Measurements from ENCODE around the gene CDKN2B. TPM values are rescaled to one million over a fixed set of nuclear protein-coding genes. Genes with fewer than 3 reads are reported as not detected.

The CDKN2B gene
- polyA plus RNA-seq, 1 donor from 2014 or later: 0.15 TPM

GRCh38 chr9:21976334-21976875, 32.7 kb downstream of the CDKN2B start:
- Histone ChIP-seq H3F3A (ENCODE audit: insufficient read depth, low read length, poor library complexity, severe bottlenecking) (no peaks in the 10 kb centered on the region), H3K4me2 (ENCODE audit: low read length) (no peak overlapping the region), H4K20me1 (ENCODE audit: insufficient read depth) (no peaks in the 10 kb centered on the region)

GRCh38 chr9:21974722-21975409, 34.2 kb downstream of the CDKN2B start:
- no peaks in the 10 kb centered on the region for H3K79me2 ChIP-seq (replicated peaks; ENCODE audit: insufficient read depth, low read length)
- H3K27ac ChIP-seq (ENCODE audit: low read length): no peak overlapping the region
- H3F3A ChIP-seq (ENCODE audit: insufficient read depth, low read length, poor library complexity, severe bottlenecking): no peaks in the 10 kb centered on the region
- H3K27me3 ChIP-seq (ENCODE audit: insufficient read depth, low read depth, low read length): peaks cover 100% of the 10 kb centered on the region
- H3K4me3 ChIP-seq (ENCODE audit: low read length): peak overlapping the region; percentile 58
- no peaks in the 10 kb centered on the region for H3K9me3 ChIP-seq (ENCODE audit: low read length)
- H3K9me2 ChIP-seq (ENCODE audit: insufficient read depth, low read length): no peaks in the 10 kb centered on the region
- H3K4me2 ChIP-seq (ENCODE audit: low read length): no peak overlapping the region
- H4K20me1 ChIP-seq (ENCODE audit: insufficient read depth): no peaks in the 10 kb centered on the region
- H2AFZ ChIP-seq (ENCODE audit: low read depth, low read length): no peak overlapping the region
- TF ChIP-seq SMC3 (conservative IDR thresholded peaks at IDR 0.05; ENCODE audit: poor library complexity) (no peak), EZH2 (IDR thresholded peaks at IDR 0.05; ENCODE audit: borderline replicate concordance, insufficient read depth, low read length, poor library complexity, severe bottlenecking) (peak; percentile 97), TAF1 (IDR thresholded peaks at IDR 0.05; ENCODE audit: low read depth) (no peak), EP300 (conservative IDR thresholded peaks at IDR 0.05; ENCODE audit: poor library complexity, severe bottlenecking) (no peak), POLR2AphosphoS5 (IDR thresholded peaks at IDR 0.05) (peak; percentile 0), RAD21 (conservative IDR thresholded peaks at IDR 0.05) (no peak), MXI1 (conservative IDR thresholded peaks at IDR 0.05; ENCODE audit: poor library complexity, severe bottlenecking) (peak; percentile 26)
- TF ChIP-seq, protein P1, sequence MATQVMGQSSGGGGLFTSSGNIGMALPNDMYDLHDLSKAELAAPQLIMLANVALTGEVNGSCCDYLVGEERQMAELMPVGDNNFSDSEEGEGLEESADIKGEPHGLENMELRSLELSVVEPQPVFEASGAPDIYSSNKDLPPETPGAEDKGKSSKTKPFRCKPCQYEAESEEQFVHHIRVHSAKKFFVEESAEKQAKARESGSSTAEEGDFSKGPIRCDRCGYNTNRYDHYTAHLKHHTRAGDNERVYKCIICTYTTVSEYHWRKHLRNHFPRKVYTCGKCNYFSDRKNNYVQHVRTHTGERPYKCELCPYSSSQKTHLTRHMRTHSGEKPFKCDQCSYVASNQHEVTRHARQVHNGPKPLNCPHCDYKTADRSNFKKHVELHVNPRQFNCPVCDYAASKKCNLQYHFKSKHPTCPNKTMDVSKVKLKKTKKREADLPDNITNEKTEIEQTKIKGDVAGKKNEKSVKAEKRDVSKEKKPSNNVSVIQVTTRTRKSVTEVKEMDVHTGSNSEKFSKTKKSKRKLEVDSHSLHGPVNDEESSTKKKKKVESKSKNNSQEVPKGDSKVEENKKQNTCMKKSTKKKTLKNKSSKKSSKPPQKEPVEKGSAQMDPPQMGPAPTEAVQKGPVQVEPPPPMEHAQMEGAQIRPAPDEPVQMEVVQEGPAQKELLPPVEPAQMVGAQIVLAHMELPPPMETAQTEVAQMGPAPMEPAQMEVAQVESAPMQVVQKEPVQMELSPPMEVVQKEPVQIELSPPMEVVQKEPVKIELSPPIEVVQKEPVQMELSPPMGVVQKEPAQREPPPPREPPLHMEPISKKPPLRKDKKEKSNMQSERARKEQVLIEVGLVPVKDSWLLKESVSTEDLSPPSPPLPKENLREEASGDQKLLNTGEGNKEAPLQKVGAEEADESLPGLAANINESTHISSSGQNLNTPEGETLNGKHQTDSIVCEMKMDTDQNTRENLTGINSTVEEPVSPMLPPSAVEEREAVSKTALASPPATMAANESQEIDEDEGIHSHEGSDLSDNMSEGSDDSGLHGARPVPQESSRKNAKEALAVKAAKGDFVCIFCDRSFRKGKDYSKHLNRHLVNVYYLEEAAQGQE (IDR thresholded peaks at IDR 0.05; ENCODE audit: borderline replicate concordance): no peak
- TF ChIP-seq, protein P2, sequence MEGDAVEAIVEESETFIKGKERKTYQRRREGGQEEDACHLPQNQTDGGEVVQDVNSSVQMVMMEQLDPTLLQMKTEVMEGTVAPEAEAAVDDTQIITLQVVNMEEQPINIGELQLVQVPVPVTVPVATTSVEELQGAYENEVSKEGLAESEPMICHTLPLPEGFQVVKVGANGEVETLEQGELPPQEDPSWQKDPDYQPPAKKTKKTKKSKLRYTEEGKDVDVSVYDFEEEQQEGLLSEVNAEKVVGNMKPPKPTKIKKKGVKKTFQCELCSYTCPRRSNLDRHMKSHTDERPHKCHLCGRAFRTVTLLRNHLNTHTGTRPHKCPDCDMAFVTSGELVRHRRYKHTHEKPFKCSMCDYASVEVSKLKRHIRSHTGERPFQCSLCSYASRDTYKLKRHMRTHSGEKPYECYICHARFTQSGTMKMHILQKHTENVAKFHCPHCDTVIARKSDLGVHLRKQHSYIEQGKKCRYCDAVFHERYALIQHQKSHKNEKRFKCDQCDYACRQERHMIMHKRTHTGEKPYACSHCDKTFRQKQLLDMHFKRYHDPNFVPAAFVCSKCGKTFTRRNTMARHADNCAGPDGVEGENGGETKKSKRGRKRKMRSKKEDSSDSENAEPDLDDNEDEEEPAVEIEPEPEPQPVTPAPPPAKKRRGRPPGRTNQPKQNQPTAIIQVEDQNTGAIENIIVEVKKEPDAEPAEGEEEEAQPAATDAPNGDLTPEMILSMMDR (IDR thresholded peaks at IDR 0.05; ENCODE audit: poor library complexity, severe bottlenecking): no peak
- H3K36me3 ChIP-seq (ENCODE audit: insufficient read depth, low read length): no peaks in the 10 kb centered on the region
- H3K9ac ChIP-seq (ENCODE audit: low read length): no peak overlapping the region

More at GRCh38 chr9:21976334-21976875, 32.7 kb downstream of the CDKN2B start:
- H3K36me3 ChIP-seq (ENCODE audit: insufficient read depth, low read length): no peaks in the 10 kb centered on the region
- H3K9me2 ChIP-seq (ENCODE audit: insufficient read depth, low read length): no peaks in the 10 kb centered on the region
- no peaks in the 10 kb centered on the region for H3K9me3 ChIP-seq (ENCODE audit: low read length)
- H3K27me3 ChIP-seq (ENCODE audit: insufficient read depth, low read depth, low read length): peaks cover 96% of the 10 kb centered on the region
- no peak overlapping the region for H3K27ac ChIP-seq (ENCODE audit: low read length)
- H3K79me2 ChIP-seq (replicated peaks; ENCODE audit: insufficient read depth, low read length): no peaks in the 10 kb centered on the region
- no peak overlapping the region for H2AFZ ChIP-seq (ENCODE audit: low read depth, low read length)
- no peak overlapping the region for H3K9ac ChIP-seq (ENCODE audit: low read length)
- TF ChIP-seq, protein P1 (IDR thresholded peaks at IDR 0.05; ENCODE audit: borderline replicate concordance): no peak
- TF ChIP-seq, protein P2 (IDR thresholded peaks at IDR 0.05; ENCODE audit: poor library complexity, severe bottlenecking): no peak
- no peak for TF ChIP-seq TAF1 (IDR thresholded peaks at IDR 0.05; ENCODE audit: low read depth)
- no peak for TF ChIP-seq EP300 (conservative IDR thresholded peaks at IDR 0.05; ENCODE audit: poor library complexity, severe bottlenecking)
- no peak for TF ChIP-seq RAD21 (conservative IDR thresholded peaks at IDR 0.05)
- no peak for TF ChIP-seq POLR2AphosphoS5 (IDR thresholded peaks at IDR 0.05)
- no peak for TF ChIP-seq MXI1 (conservative IDR thresholded peaks at IDR 0.05; ENCODE audit: poor library complexity, severe bottlenecking)
- TF ChIP-seq EZH2 (IDR thresholded peaks at IDR 0.05; ENCODE audit: borderline replicate concordance, insufficient read depth, low read length, poor library complexity, severe bottlenecking): no peak
- no peak for TF ChIP-seq SMC3 (conservative IDR thresholded peaks at IDR 0.05; ENCODE audit: poor library complexity)
- H3K4me3 ChIP-seq (ENCODE audit: low read length): no peak overlapping the region

Measured in neural cell (in vitro differentiated cells).